ENCODE results near the gene MRPL43. TPM values are rescaled to one million over a fixed set of nuclear protein-coding genes. Genes with fewer than 3 reads are reported as not detected.

The MRPL43 gene
- total and polyA plus RNA-seq, 9 of the 15 experiments (the other 6 are each of a cell fraction or from before 2014, with no cell fraction given) = 15.1 to 63.7 (median 37.2) TPM

DNA sequence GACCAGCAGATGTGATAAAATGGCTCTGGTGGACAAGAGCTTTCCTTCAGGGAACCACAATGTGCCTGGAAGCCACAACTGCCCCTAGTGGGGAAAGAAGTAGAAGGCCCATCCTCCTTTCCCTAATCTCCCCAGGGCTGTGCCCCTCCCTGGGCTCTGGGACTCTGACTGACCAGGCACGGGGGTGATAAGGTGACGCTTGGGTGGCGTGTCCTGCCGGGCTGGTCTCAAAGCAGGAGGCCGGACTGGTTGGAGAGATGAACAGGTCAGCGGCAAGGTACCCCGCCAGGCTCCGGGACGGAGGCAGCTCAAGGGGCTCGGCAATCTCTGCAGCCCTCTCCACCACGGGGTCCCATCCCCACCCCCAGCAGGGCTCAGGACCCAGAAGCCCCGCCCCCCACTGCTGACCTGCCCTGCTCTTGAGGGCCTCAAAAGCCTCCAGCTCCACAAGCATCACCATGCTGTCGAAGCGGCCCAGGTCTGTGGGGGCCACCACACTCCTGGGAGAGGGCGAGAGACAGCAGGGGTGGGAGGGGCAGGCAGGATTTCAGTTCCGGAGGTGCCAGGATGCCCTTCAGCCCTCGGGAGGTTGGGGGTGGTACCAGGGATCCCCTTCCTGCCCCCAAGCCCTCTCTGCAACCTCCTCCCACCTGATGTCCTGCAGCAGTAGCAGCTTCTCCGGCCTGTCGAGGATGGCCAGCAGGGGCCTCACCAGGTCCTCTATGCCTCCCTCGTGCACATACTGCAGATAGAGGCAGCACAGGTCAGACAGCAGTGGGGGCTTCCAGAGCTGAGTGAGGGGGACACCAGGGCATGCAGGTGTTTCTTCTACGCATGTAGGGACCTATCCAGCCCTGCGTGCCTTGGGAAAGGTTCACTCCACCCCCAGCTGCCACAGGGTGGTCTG lies 24.5 kb upstream of the MRPL43 start (continued):
- TF ChIP-seq ZBTB11 (CRISPR knock-in tag; IDR thresholded peaks at IDR 0.05) (no peak), MYC (IDR thresholded peaks at IDR 0.05; ENCODE audit: low read depth, low read length) (peak; percentile 69), MYC (CRISPR knock-in tag; IDR thresholded peaks at IDR 0.05; ENCODE audit: borderline replicate concordance, low read depth) (no peak), HNRNPK (IDR thresholded peaks at IDR 0.05; ENCODE audit: low read depth, low read length, poor library complexity, severe bottlenecking) (no peak), MTA3 (IDR thresholded peaks at IDR 0.05; ENCODE audit: borderline replicate concordance) (peak; percentile 36; the same call in 1 of the 2 replicates), SIN3B (IDR thresholded peaks at IDR 0.05; ENCODE audit: low read depth) (no peak), KLF10 (CRISPR knock-in tag; IDR thresholded peaks at IDR 0.05) (no peak), SMARCA4 (IDR thresholded peaks at IDR 0.05) (0 out of 2 replicates have a peak, but pooled peaks have one; percentile 25), XRCC5 (IDR thresholded peaks at IDR 0.05; ENCODE audit: low read depth, low read length) (peak; percentile 20; the same call in 1 of the 2 replicates), CSDE1 (IDR thresholded peaks at IDR 0.05) (no peak), RCOR1 (IDR thresholded peaks at IDR 0.05; ENCODE audit: borderline replicate concordance in 1 of 2, low read depth in 2 of 2, low read length in 2 of 2) (peak in 1 of 2 experiments; percentile 80; a peak in 2 of 4 replicates), ATF1 (CRISPR knock-in tag; IDR thresholded peaks at IDR 0.05) (no peak), ATF1 (tag; IDR thresholded peaks at IDR 0.05) (peak; percentile 44), MCM7 (IDR thresholded peaks at IDR 0.05) (no peak), TARDBP (IDR thresholded peaks at IDR 0.05) (peak; percentile 58; the same call in 1 of the 2 replicates), ZFP1 (CRISPR knock-in tag; IDR thresholded peaks at IDR 0.05) (no peak), SP1 (CRISPR knock-in tag; IDR thresholded peaks at IDR 0.05) (peak; percentile 47; the same call in 1 of the 2 replicates), TCF3 (CRISPR knock-in tag; IDR thresholded peaks at IDR 0.05) (peak; percentile 46; the same call in 1 of the 2 replicates), NFXL1 (CRISPR knock-in tag; IDR thresholded peaks at IDR 0.05) (no peak), ZNF232 (CRISPR knock-in tag; IDR thresholded peaks at IDR 0.05) (no peak), GATAD2B (IDR thresholded peaks at IDR 0.05; ENCODE audit: borderline replicate concordance) (0 out of 2 replicates have a peak, but pooled peaks have one; percentile 17), PML (IDR thresholded peaks at IDR 0.05; ENCODE audit: low read length) (no peak), RBM22 (IDR thresholded peaks at IDR 0.05; ENCODE audit: low read depth, low read length, poor library complexity, severe bottlenecking) (no peak), JUND (IDR thresholded peaks at IDR 0.05; ENCODE audit: borderline replicate concordance, low read depth, low read length) (no peak), JUND (tag; IDR thresholded peaks at IDR 0.05; ENCODE audit: borderline replicate concordance, low read depth, low read length) (peak; percentile 13; the same call in 1 of the 3 replicates)
- TF ChIP-seq, protein P1, sequence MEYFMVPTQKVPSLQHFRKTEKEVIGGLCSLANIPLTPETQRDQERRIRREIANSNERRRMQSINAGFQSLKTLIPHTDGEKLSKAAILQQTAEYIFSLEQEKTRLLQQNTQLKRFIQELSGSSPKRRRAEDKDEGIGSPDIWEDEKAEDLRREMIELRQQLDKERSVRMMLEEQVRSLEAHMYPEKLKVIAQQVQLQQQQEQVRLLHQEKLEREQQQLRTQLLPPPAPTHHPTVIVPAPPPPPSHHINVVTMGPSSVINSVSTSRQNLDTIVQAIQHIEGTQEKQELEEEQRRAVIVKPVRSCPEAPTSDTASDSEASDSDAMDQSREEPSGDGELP (CRISPR knock-in tag; IDR thresholded peaks at IDR 0.05; ENCODE audit: borderline replicate concordance) = peak; percentile 60; the same call in 1 of the 2 replicates
